SK-N-SH (cell line): Measurements from ENCODE around the gene RAB18.

Source experiments
- CHD2 ChIP-seq: fragments of 150-350 bp; IDR thresholded peaks from 2 replicates; pipeline ENCODE4 v1.6.1; 2018; ENCODE audit warnings: low read length; ENCODE audit not compliant: partially characterized antibody
- GABPA ChIP-seq: IDR thresholded peaks from 2 replicates; pipeline ENCODE4 v1.4.0; 2012; ENCODE audit warnings: low read depth, mild to moderate bottlenecking
- MEF2A ChIP-seq: IDR thresholded peaks from 2 replicates; pipeline ENCODE4 v1.4.0; 2012; ENCODE audit warnings: low read depth, borderline replicate concordance
- MXI1 ChIP-seq: IDR thresholded peaks from 2 replicates; pipeline ENCODE4 v1.6.1; 2012; ENCODE audit warnings: mild to moderate bottlenecking, low read depth, low read length, improper control_type of control experiment
- POLR2AphosphoS5 ChIP-seq: IDR thresholded peaks from 2 replicates; pipeline ENCODE4 v1.6.1; 2012; ENCODE audit warnings: low read depth, low read length
- RXRA ChIP-seq: IDR thresholded peaks from 2 replicates; pipeline ENCODE4 v1.4.0; 2012; ENCODE audit warnings: low read depth, mild to moderate bottlenecking, borderline replicate concordance
- TF ChIP-seq, protein P1 (sequence below): fragments of 150-350 bp; IDR thresholded peaks from 2 replicates; pipeline ENCODE4 v1.6.1; 2016; ENCODE audit warnings: mild to moderate bottlenecking, low read depth, low read length
- TF ChIP-seq, protein P2 (sequence below): fragments of 200-600 bp; sonication (generic); IDR thresholded peaks from 2 replicates; pipeline ENCODE4 v1.6.1; 2017; ENCODE audit warnings: antibody characterized with exemption, mild to moderate bottlenecking, moderate library complexity
- TF ChIP-seq, protein P3 (sequence below): IDR thresholded peaks from 2 replicates; pipeline ENCODE4 v1.6.1; 2012; ENCODE audit warnings: mild to moderate bottlenecking, low read depth, low read length, moderate library complexity

DNA sequence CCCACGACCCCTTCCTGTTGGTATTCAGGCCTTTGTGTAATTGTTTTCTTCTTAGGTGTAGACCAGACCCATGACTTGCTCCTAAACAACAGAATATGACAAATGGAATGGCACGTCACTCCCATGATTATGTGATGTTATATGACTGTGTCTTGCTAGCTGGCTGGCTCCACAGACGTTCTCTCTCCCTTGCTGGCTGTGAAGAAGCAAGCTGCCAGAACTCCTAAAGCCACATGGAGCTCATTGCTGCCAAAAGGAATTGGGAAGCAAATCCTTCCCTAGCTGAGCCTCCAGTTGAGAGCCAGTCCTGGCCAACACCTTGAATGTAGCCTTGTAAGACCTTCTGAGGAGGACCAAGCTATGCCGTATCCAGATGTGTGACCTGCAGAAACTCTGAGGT is 74.2 kb downstream of the RAB18 start:
- TF ChIP-seq, protein P1, sequence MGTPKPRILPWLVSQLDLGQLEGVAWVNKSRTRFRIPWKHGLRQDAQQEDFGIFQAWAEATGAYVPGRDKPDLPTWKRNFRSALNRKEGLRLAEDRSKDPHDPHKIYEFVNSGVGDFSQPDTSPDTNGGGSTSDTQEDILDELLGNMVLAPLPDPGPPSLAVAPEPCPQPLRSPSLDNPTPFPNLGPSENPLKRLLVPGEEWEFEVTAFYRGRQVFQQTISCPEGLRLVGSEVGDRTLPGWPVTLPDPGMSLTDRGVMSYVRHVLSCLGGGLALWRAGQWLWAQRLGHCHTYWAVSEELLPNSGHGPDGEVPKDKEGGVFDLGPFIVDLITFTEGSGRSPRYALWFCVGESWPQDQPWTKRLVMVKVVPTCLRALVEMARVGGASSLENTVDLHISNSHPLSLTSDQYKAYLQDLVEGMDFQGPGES = no peak
- TF ChIP-seq, protein P2, sequence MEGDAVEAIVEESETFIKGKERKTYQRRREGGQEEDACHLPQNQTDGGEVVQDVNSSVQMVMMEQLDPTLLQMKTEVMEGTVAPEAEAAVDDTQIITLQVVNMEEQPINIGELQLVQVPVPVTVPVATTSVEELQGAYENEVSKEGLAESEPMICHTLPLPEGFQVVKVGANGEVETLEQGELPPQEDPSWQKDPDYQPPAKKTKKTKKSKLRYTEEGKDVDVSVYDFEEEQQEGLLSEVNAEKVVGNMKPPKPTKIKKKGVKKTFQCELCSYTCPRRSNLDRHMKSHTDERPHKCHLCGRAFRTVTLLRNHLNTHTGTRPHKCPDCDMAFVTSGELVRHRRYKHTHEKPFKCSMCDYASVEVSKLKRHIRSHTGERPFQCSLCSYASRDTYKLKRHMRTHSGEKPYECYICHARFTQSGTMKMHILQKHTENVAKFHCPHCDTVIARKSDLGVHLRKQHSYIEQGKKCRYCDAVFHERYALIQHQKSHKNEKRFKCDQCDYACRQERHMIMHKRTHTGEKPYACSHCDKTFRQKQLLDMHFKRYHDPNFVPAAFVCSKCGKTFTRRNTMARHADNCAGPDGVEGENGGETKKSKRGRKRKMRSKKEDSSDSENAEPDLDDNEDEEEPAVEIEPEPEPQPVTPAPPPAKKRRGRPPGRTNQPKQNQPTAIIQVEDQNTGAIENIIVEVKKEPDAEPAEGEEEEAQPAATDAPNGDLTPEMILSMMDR = no peak
- TF ChIP-seq MXI1 (no peak), POLR2AphosphoS5 (no peak), CHD2 (no peak), RXRA (no peak), GABPA (no peak), MEF2A (no peak)
- TF ChIP-seq, protein P3, sequence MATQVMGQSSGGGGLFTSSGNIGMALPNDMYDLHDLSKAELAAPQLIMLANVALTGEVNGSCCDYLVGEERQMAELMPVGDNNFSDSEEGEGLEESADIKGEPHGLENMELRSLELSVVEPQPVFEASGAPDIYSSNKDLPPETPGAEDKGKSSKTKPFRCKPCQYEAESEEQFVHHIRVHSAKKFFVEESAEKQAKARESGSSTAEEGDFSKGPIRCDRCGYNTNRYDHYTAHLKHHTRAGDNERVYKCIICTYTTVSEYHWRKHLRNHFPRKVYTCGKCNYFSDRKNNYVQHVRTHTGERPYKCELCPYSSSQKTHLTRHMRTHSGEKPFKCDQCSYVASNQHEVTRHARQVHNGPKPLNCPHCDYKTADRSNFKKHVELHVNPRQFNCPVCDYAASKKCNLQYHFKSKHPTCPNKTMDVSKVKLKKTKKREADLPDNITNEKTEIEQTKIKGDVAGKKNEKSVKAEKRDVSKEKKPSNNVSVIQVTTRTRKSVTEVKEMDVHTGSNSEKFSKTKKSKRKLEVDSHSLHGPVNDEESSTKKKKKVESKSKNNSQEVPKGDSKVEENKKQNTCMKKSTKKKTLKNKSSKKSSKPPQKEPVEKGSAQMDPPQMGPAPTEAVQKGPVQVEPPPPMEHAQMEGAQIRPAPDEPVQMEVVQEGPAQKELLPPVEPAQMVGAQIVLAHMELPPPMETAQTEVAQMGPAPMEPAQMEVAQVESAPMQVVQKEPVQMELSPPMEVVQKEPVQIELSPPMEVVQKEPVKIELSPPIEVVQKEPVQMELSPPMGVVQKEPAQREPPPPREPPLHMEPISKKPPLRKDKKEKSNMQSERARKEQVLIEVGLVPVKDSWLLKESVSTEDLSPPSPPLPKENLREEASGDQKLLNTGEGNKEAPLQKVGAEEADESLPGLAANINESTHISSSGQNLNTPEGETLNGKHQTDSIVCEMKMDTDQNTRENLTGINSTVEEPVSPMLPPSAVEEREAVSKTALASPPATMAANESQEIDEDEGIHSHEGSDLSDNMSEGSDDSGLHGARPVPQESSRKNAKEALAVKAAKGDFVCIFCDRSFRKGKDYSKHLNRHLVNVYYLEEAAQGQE = no peak
